ENCODE results near the gene SLC26A11.
"Not testable (repeated sequence)": the region's sequence is repeated elsewhere in the genome, so short reads cannot be mapped to it uniquely, and the experiment has no call there.

The SLC26A11 gene

GRCh38 chr17:80219013-80219762, 1.0 kb upstream of the SLC26A11 start:
- peak; percentile 40 for DNase-seq (ENCODE audit: low read depth)

- no peak for DNase-seq (ENCODE audit: low read depth)
These were observed 519 bp upstream of the SLC26A11 start for GRCh38 chr17:80219763-80220053.

GRCh38 chr17:80220736-80221215, 549 bp downstream of the SLC26A11 start:
- no peak for DNase-seq (ENCODE audit: low read depth)

- DNase-seq (ENCODE audit: low read depth): no peak
These were observed 1.3 kb downstream of the SLC26A11 start for GRCh38 chr17:80221351-80222105.

GRCh38 chr17:80222376-80223141, 2.3 kb downstream of the SLC26A11 start:
- no peak for DNase-seq (ENCODE audit: low read depth)

- DNase-seq (ENCODE audit: low read depth): no peak
These were observed 3.1 kb downstream of the SLC26A11 start for GRCh38 chr17:80223142-80223815.

GRCh38 chr17:80223838-80224497, 3.7 kb downstream of the SLC26A11 start:
- no peak for DNase-seq (ENCODE audit: low read depth)

GRCh38 chr17:80224683-80225082, 4.5 kb downstream of the SLC26A11 start:
- no peak for DNase-seq (ENCODE audit: low read depth)

GRCh38 chr17:80225230-80225629, 5.0 kb downstream of the SLC26A11 start:
- DNase-seq (ENCODE audit: low read depth): no peak

GRCh38 chr17:80227156-80227555, 6.9 kb downstream of the SLC26A11 start:
- DNase-seq (ENCODE audit: low read depth): no peak

GRCh38 chr17:80227666-80228065, 7.4 kb downstream of the SLC26A11 start:
- DNase-seq (ENCODE audit: low read depth): no peak

- DNase-seq (ENCODE audit: low read depth): no peak
These were observed 8.2 kb downstream of the SLC26A11 start for GRCh38 chr17:80228477-80228876.

GRCh38 chr17:80229011-80229410, 8.8 kb downstream of the SLC26A11 start:
- DNase-seq (ENCODE audit: low read depth): no peak

GRCh38 chr17:80232438-80232837, 12.2 kb downstream of the SLC26A11 start:
- no peak for DNase-seq (ENCODE audit: low read depth)

- no peak for DNase-seq (ENCODE audit: low read depth)
These were observed 13.0 kb downstream of the SLC26A11 start for GRCh38 chr17:80233202-80233601.

GRCh38 chr17:80236911-80237310, 16.7 kb downstream of the SLC26A11 start:
- DNase-seq (ENCODE audit: low read depth): no peak

- DNase-seq (ENCODE audit: low read depth): no peak
These were observed 17.2 kb downstream of the SLC26A11 start for GRCh38 chr17:80237386-80237785.

- no peak for DNase-seq (ENCODE audit: low read depth)
These were observed 22.3 kb downstream of the SLC26A11 start for GRCh38 chr17:80242505-80242904.

GRCh38 chr17:80243526-80244433, 23.6 kb downstream of the SLC26A11 start:
- no peak for DNase-seq (ENCODE audit: low read depth)

GRCh38 chr17:80244448-80244847, 24.2 kb downstream of the SLC26A11 start:
- DNase-seq (ENCODE audit: low read depth): not testable (repeated sequence)

Data from fibroblast of the conjunctiva (primary cell).